ENCODE results near the gene EEF1E1. TPM values are rescaled to one million over a fixed set of nuclear protein-coding genes. Genes with fewer than 3 reads are reported as not detected.

The EEF1E1 gene
- total and polyA plus RNA-seq, 2 of the 8 experiments (the other 6 are each of a cell fraction or from before 2014, with no cell fraction given), result 96.8 to 112 TPM

GRCh38 chr6:8130399-8130798 lies 28.1 kb upstream of the EEF1E1 start (continued):
- no peak for TF ChIP-seq RBBP5 (IDR thresholded peaks at IDR 0.05; ENCODE audit: borderline replicate concordance, low read depth, low read length)
